A549 treated with Hydrocortisone at 1 μM for 4 hours (cell line): ENCODE results near the gene ZSWIM6. TPM values are rescaled to one million over a fixed set of nuclear protein-coding genes. Genes with fewer than 3 reads are reported as not detected.

Experiments used
- total RNA-seq: library from RNA; stranded (reverse); fragments of 200-300 nt; extraction: Qiagen RNA extraction; gene quantifications from 5 replicates; pipeline ENCODE4 v1.2.3, GENCODE V29; 2022

The ZSWIM6 gene
- total RNA-seq, result 3.6 to 5.6 TPM (median 4.8 TPM) in 5 replicates

GRCh38 chr5:61331407-61332357, at the start of gene ZSWIM6:
Gene ZSWIM6, plus strand, starts transcription at chr5:61332258. Its CDS starts 15 bp downstream, at chr5:61332273.

Other genes with a start within 250 kb of the ZSWIM6 start
- gene SMIM15, start 169.8 kb upstream of the ZSWIM6 start, total RNA-seq, result 65.1 to 92.9 TPM (median 68.0 TPM) in 5 replicates